AG10803 (cell line): ENCODE data around the gene NAB2.

ENCODE experiments used
- DNase-seq: peaks from one replicate; pipeline ENCODE4 v3.0.0; 2010; ENCODE audit warnings: low read depth
- H3K4me3 ChIP-seq: 2 replicates; pipeline ENCODE4 v1.5.1; 2011; ENCODE audit warnings: mild to moderate bottlenecking, low read length, control low read depth
- CTCF ChIP-seq: conservative IDR thresholded peaks from 2 replicates; pipeline ENCODE4 v1.5.1; 2011; ENCODE audit warnings: mild to moderate bottlenecking, low read length, control low read depth, inconsistent platforms

The NAB2 gene

GRCh38 chr12:57141249-57141648 is 52.3 kb downstream of the NAB2 start:
- no peak for TF ChIP-seq CTCF
- no peak overlapping the region for H3K4me3 ChIP-seq
- no peak for DNase-seq

GRCh38 chr12:57142121-57142520 is 53.2 kb downstream of the NAB2 start:
- H3K4me3 ChIP-seq, result no peak overlapping the region
- TF ChIP-seq CTCF, result no peak
- no peak for DNase-seq

- TF ChIP-seq CTCF, result no peak
- no peak for DNase-seq
- H3K4me3 ChIP-seq, result no peak overlapping the region
Measured at GRCh38 chr12:57142727-57143126, 53.8 kb downstream of the NAB2 start.

- TF ChIP-seq CTCF, result no peak
- DNase-seq, result no peak
- H3K4me3 ChIP-seq, result no peak overlapping the region
Measured at GRCh38 chr12:57143454-57143853, 54.5 kb downstream of the NAB2 start.
